GM12878 (cell line): ENCODE results near the gene MLST8.

Experiments
- ATF2 ChIP-seq: IDR thresholded peaks from 2 replicates; pipeline ENCODE4 v1.6.1; 2012; ENCODE audit warnings: low read length, inconsistent platforms
- BHLHE40 ChIP-seq, 2 experiments: fragments of 450-650 bp in 1 of 2; IDR thresholded peaks; 2 replicates each; pipeline ENCODE4 v1.6.1; 2011 to 2017; ENCODE audit warnings: low read depth in 2 of 2, borderline replicate concordance in 1 of 2, improper control_type of control experiment in 1 of 2, low read length in 1 of 2, mild to moderate bottlenecking in 1 of 2
- CBX3 ChIP-seq: fragments of 200-600 bp; sonication (generic); IDR thresholded peaks from 2 replicates; pipeline ENCODE4 v1.6.1; 2016; ENCODE audit warnings: low read depth, borderline replicate concordance
- CEBPB ChIP-seq, 2 experiments: fragments of 150-350 bp in 1 of 2; IDR thresholded peaks; 2 replicates each; pipeline ENCODE4 v1.6.1; 2012 to 2014; ENCODE audit warnings: low read depth in 2 of 2, low read length in 2 of 2, borderline replicate concordance in 1 of 2, inconsistent platforms in 1 of 2
- CREM ChIP-seq: IDR thresholded peaks from 2 replicates; pipeline ENCODE4 v1.6.1; 2014; ENCODE audit warnings: antibody characterized with exemption, low read depth
- CTCF ChIP-seq, 3 experiments: IDR thresholded peaks in 2 of 3; conservative IDR thresholded peaks in 1 of 3; 2 replicates each; pipeline ENCODE4 v1.5.1; 2011; ENCODE audit warnings: low read depth in 3 of 3, low read length in 3 of 3, mild to moderate bottlenecking in 3 of 3, control low read depth in 2 of 3, moderate library complexity in 2 of 3, inconsistent platforms in 1 of 3, mixed read lengths in 1 of 3; ENCODE audit not compliant: control insufficient read depth in 2 of 3, insufficient read depth in 1 of 3; ENCODE audit errors: extremely low read depth in 1 of 3
- EP300 ChIP-seq, 2 experiments: fragments of 150-350 bp in 1 of 2; IDR thresholded peaks; 2 replicates each; pipeline ENCODE4 v1.6.1; 2011 to 2012; ENCODE audit warnings: low read depth in 2 of 2, low read length in 2 of 2, borderline replicate concordance in 1 of 2, improper control_type of control experiment in 1 of 2, inconsistent platforms in 1 of 2; ENCODE audit not compliant: control insufficient read depth in 1 of 2
- HDGF ChIP-seq: fragments of 450-650 bp; IDR thresholded peaks from 2 replicates; pipeline ENCODE4 v1.6.1; 2016; ENCODE audit warnings: antibody characterized with exemption
- KAT2A ChIP-seq: conservative IDR thresholded peaks from 2 replicates; pipeline ENCODE4 v1.6.1; 2011; ENCODE audit warnings: low read depth, low read length; ENCODE audit not compliant: control insufficient read depth
- NFIC ChIP-seq: IDR thresholded peaks from 2 replicates; pipeline ENCODE4 v1.6.1; 2012; ENCODE audit warnings: low read depth, mild to moderate bottlenecking, inconsistent platforms, low read length, moderate library complexity
- POLR2A ChIP-seq: IDR thresholded peaks from 2 replicates; pipeline ENCODE4 v1.6.1; 2011; ENCODE audit warnings: low read depth, mild to moderate bottlenecking, low read length
- RELA ChIP-seq: fragments of 450-650 bp; IDR thresholded peaks from 2 replicates; pipeline ENCODE4 v1.8.0; 2014; ENCODE audit warnings: borderline replicate concordance; ENCODE audit not compliant: partially characterized antibody
- USF1 ChIP-seq: IDR thresholded peaks from 2 replicates; pipeline ENCODE4 v1.6.1; 2011; ENCODE audit warnings: borderline replicate concordance, low read depth, mild to moderate bottlenecking, moderate library complexity, mixed read lengths, low read length; ENCODE audit not compliant: insufficient read depth; ENCODE audit errors: extremely low read length
- TF ChIP-seq, protein P1 (sequence below): IDR thresholded peaks from 2 replicates; pipeline ENCODE4 v1.6.1; 2012; ENCODE audit warnings: mild to moderate bottlenecking, low read depth, low read length

DNA sequence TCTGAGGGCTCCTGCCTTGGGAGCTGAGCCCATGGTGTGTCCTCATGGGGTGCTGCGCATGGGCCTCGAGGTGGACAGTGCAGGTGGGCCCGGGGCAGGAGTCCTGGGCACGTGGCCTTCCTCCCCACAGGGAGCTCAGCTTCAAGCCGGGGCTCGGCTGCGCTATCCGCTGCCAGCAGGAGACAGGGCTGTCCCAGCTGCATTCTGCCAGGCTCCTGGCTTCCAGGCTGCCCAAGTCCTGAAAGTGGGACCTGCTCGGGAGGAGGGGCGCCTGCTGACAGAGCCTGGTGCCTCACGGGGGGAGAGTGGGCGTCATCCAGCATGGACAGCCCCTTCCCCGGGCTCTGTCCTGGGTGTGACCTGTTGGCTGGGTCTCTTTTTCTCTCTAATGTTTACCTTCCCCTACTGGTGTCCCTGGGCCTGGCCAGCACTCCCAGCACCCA is 42.6 kb upstream of the MLST8 start:
- no peak for TF ChIP-seq RELA
- no peak for TF ChIP-seq BHLHE40 (IDR thresholded peaks at IDR 0.05; ENCODE audit: borderline replicate concordance in 1 of 2, low read depth in 2 of 2, low read length in 1 of 2)
- no peak for TF ChIP-seq EP300 (IDR thresholded peaks at IDR 0.05; ENCODE audit: borderline replicate concordance in 1 of 2, control insufficient read depth in 1 of 2, low read depth in 2 of 2, low read length in 2 of 2)
- no peak for TF ChIP-seq HDGF
- TF ChIP-seq ATF2 = no peak
- no peak for TF ChIP-seq KAT2A
- TF ChIP-seq CTCF (IDR thresholded peaks at IDR 0.05 in 2 of 3, conservative IDR thresholded peaks at IDR 0.05 in 1 of 3; ENCODE audit: control insufficient read depth in 2 of 3, extremely low read depth in 1 of 3, insufficient read depth in 1 of 3, low read depth in 3 of 3, low read length in 3 of 3) = no peak
- TF ChIP-seq POLR2A = no peak
- no peak for TF ChIP-seq NFIC
- no peak for TF ChIP-seq CEBPB (IDR thresholded peaks at IDR 0.05; ENCODE audit: borderline replicate concordance in 1 of 2, low read depth in 2 of 2, low read length in 2 of 2)
- TF ChIP-seq, protein P1, sequence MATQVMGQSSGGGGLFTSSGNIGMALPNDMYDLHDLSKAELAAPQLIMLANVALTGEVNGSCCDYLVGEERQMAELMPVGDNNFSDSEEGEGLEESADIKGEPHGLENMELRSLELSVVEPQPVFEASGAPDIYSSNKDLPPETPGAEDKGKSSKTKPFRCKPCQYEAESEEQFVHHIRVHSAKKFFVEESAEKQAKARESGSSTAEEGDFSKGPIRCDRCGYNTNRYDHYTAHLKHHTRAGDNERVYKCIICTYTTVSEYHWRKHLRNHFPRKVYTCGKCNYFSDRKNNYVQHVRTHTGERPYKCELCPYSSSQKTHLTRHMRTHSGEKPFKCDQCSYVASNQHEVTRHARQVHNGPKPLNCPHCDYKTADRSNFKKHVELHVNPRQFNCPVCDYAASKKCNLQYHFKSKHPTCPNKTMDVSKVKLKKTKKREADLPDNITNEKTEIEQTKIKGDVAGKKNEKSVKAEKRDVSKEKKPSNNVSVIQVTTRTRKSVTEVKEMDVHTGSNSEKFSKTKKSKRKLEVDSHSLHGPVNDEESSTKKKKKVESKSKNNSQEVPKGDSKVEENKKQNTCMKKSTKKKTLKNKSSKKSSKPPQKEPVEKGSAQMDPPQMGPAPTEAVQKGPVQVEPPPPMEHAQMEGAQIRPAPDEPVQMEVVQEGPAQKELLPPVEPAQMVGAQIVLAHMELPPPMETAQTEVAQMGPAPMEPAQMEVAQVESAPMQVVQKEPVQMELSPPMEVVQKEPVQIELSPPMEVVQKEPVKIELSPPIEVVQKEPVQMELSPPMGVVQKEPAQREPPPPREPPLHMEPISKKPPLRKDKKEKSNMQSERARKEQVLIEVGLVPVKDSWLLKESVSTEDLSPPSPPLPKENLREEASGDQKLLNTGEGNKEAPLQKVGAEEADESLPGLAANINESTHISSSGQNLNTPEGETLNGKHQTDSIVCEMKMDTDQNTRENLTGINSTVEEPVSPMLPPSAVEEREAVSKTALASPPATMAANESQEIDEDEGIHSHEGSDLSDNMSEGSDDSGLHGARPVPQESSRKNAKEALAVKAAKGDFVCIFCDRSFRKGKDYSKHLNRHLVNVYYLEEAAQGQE = no peak
- TF ChIP-seq CBX3 = no peak
- no peak for TF ChIP-seq CREM
- TF ChIP-seq USF1 = no peak
